ENCODE results near the gene PIK3R1.
A peak's percentile ranks its signal among the peaks of the same experiment; 100 is the strongest.

The PIK3R1 gene

DNA sequence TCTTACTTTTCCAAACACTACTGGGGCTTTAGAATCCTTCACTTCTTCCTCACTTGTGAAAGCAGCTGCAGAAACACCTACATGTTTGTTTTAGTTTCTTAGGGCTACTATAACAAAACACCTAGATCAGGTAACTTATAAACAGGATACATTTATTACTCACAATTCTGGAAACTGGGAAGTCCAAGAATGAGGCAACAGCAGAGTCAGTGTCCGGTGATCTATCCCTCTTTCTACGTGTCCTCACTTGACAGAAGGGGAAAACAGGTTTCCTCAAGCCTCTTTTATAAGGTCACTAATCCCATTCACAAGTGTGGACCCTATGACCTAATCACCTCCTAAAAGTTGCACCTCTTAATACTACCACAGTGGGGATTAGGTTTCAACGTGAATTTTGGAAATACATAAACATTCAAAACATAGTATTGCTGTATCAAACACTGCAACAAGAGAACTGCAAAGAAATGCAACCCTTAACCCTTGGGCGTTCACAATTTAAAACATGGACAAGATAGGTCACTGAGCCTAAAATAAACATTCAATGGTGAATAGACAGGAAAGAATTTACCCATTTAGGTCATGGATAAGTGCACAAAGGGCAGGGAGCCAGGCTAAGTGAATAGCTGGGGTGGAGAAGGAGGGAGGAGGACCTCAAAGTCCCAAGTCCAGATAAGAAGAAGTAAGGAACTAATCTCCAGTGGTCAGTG, 104.3 kb downstream of the PIK3R1 start:
- TF ChIP-seq, protein P1, sequence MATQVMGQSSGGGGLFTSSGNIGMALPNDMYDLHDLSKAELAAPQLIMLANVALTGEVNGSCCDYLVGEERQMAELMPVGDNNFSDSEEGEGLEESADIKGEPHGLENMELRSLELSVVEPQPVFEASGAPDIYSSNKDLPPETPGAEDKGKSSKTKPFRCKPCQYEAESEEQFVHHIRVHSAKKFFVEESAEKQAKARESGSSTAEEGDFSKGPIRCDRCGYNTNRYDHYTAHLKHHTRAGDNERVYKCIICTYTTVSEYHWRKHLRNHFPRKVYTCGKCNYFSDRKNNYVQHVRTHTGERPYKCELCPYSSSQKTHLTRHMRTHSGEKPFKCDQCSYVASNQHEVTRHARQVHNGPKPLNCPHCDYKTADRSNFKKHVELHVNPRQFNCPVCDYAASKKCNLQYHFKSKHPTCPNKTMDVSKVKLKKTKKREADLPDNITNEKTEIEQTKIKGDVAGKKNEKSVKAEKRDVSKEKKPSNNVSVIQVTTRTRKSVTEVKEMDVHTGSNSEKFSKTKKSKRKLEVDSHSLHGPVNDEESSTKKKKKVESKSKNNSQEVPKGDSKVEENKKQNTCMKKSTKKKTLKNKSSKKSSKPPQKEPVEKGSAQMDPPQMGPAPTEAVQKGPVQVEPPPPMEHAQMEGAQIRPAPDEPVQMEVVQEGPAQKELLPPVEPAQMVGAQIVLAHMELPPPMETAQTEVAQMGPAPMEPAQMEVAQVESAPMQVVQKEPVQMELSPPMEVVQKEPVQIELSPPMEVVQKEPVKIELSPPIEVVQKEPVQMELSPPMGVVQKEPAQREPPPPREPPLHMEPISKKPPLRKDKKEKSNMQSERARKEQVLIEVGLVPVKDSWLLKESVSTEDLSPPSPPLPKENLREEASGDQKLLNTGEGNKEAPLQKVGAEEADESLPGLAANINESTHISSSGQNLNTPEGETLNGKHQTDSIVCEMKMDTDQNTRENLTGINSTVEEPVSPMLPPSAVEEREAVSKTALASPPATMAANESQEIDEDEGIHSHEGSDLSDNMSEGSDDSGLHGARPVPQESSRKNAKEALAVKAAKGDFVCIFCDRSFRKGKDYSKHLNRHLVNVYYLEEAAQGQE (IDR thresholded peaks at IDR 0.05; ENCODE audit: low read depth) = no peak
- TF ChIP-seq YY1 (IDR thresholded peaks at IDR 0.05; ENCODE audit: low read depth) (no peak), NFIC (IDR thresholded peaks at IDR 0.05) (peak; percentile 69), EGR1 (IDR thresholded peaks at IDR 0.05) (no peak), TEAD4 (IDR thresholded peaks at IDR 0.05) (peak; percentile 65), TCF12 (IDR thresholded peaks at IDR 0.05; ENCODE audit: low read depth) (peak; percentile 38; the same call in 1 of the 2 replicates), EP300 (IDR thresholded peaks at IDR 0.05; ENCODE audit: borderline replicate concordance) (peak; percentile 29; the same call in 1 of the 2 replicates), FOXM1 (IDR thresholded peaks at IDR 0.05; ENCODE audit: borderline replicate concordance, low read depth) (no peak), CEBPB (IDR thresholded peaks at IDR 0.05) (no peak)

DNA sequence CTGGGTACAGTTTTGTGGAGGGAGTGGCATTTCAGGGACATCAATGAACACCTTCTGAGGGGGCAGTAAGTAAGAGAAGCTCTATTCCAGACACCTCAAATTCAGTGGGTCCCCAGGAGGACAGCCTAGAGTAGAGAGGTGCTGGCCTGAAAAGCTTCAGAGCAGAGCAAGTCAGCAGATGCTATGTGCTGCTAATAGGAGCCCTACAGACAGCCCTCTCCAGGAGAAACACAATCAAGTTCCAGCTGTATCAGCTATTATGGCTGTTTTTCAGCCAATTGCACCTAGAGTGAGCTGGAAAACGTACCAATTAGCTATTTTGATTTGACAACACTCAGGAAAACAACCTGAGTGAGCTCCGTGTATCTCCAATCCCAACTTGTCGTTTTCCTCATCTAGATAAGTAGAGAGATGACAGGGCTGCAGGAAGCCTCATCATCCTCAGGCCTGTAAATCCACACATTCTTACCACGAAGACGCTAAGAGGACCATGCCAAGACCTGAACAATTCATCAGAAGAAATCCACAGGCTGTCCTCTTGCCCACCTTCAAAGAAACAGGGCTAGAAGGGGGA, 104.9 kb downstream of the PIK3R1 start:
- TF ChIP-seq RAD21 (IDR thresholded peaks at IDR 0.05; ENCODE audit: low read depth) (no peak), TCF12 (IDR thresholded peaks at IDR 0.05; ENCODE audit: low read depth) (0 out of 2 replicates have a peak, but pooled peaks have one; percentile 2)
- TF ChIP-seq, protein P2, sequence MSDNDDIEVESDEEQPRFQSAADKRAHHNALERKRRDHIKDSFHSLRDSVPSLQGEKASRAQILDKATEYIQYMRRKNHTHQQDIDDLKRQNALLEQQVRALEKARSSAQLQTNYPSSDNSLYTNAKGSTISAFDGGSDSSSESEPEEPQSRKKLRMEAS (IDR thresholded peaks at IDR 0.05) = no peak

DNA sequence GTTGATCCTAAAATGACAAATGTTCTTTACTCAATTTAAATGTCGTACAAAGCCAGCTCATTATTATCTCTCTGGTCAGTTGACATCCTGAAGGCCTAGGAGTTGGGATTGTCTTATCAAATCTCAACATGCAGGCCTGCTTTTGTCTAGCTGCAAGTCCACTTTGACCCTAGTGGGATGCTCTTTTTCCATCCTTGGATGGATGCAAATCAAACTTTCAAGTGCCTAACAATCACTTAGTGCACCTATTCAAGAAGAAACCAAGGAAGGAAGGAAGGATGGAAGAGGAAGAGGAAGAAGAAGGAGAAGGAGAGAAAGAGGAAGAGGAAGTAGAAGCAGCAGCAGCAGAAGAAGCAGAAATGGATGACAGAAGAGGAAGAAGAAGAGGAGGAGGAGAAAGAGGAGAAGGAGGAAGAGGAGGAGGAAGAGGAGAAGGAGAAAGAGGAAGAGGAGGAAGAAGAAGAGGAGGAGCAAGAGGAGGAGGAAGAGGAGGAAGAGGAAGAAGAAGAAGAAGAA, 109.6 kb downstream of the PIK3R1 start:
- TF ChIP-seq TAF1 (IDR thresholded peaks at IDR 0.05; ENCODE audit: low read depth) = no peak

DNA sequence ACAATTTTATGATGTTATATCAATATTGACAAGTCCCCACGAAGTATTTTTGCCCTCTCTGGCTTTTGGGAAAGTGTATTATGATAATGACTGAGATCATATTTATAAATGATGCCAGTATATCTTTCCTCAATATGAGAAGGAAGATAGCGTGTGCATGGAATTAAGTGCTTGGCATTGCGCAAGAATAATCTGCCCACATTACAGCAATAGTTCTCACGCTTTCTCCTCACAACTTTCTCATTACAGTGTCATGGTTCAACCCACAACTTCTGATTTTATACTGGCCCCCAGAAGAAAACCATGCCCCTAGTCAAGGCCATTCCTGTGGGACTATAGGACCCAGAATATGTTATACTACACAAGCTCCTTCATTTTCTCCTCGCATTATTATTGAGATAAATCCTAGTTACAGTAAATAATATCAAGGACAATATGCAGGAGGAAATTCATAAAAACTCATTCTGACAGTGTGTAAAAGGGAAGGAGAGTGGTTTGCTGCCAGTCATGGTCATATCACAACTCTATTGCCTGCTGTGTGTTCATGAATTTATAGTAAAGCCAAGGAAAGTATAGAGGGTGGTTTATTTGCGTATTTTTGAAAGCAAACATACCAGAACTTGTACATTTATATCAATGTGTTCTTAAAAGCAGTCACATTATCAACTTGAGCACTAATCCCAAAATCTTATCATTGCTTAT, 114.1 kb downstream of the PIK3R1 start:
- TF ChIP-seq FOXM1 (IDR thresholded peaks at IDR 0.05; ENCODE audit: borderline replicate concordance, low read depth) (no peak), CEBPB (IDR thresholded peaks at IDR 0.05) (peak; percentile 83), TAF1 (IDR thresholded peaks at IDR 0.05; ENCODE audit: low read depth) (no peak)
- TF ChIP-seq, protein P1 (IDR thresholded peaks at IDR 0.05; ENCODE audit: low read depth) = no peak

DNA sequence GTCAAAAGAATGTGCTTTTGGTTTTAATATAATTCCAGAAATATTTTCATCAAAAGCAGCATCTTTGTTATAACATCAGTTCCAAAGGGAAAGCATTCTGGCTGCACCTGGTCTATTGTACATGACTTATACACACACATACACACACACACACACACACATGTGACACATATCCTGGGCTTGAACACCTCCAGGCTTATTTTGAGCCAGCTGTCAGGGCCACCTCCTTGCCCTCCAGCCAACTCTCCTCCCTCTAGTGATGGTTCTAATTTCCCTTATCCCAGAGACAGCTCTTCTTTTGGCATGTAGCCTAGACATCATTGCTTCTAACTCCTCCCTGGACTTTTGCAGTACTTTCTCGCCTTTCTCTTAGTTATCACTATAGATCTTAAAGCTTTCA, 115.0 kb downstream of the PIK3R1 start:
- TF ChIP-seq, protein P1 (IDR thresholded peaks at IDR 0.05; ENCODE audit: low read depth) = no peak
- TF ChIP-seq NFIC (IDR thresholded peaks at IDR 0.05) (no peak), TCF12 (IDR thresholded peaks at IDR 0.05; ENCODE audit: low read depth) (no peak)

DNA sequence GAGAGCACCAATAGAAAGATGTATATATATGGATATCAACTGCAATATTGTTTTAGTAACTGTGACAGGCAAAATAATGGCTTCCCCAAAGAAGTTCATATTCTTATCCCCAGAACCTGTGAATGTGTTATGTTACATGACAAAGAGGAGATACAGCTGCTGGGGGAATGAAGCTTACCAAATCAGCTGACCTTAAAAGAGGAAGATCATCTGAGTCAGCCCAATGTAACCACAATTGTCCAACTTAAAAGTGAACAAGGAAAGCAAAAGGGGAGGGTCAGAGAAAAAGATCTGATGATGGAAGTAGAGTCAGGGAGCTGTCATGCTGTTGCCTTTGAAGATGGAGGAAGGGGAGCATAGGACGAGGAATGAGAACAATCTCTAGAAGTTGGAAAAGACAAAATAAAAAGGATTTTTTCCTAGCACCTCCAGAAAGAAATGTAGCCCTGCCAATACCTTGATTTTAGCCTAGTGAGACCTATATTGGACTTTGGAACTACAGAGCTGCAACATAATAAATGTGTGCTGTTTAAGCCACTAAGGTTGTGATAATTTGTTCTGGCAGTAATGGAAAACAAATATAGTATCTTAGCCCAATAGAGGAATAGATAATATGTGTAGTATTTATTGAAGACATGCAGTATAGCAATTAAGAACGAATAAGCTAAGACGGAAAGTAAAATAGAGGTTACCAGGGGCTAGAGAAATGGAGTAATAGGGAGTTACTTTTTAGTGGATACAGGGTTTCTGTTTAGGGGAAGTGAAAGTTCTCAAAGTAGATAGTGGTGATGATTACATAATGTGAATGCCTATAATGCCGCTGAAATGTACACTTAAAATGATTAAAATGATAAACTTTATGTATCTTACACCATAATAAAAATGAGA, 115.9 kb downstream of the PIK3R1 start:
- no peak for TF ChIP-seq TAF1 (IDR thresholded peaks at IDR 0.05; ENCODE audit: low read depth)
- TF ChIP-seq NFIC (IDR thresholded peaks at IDR 0.05) = no peak
- TF ChIP-seq EP300 (IDR thresholded peaks at IDR 0.05; ENCODE audit: borderline replicate concordance) = no peak
- no peak for TF ChIP-seq TEAD4 (IDR thresholded peaks at IDR 0.05)
- TF ChIP-seq CREB1 (IDR thresholded peaks at IDR 0.05; ENCODE audit: low read depth) = no peak
- no peak for TF ChIP-seq YY1 (IDR thresholded peaks at IDR 0.05; ENCODE audit: low read depth)
- TF ChIP-seq, protein P1 (IDR thresholded peaks at IDR 0.05; ENCODE audit: low read depth) = no peak
- TF ChIP-seq CEBPB (IDR thresholded peaks at IDR 0.05) = no peak
